HEK293 (cell line): ENCODE results near the gene ANAPC2.

Source experiments
- BCL11A ChIP-seq: fragments of 450-650 bp; formaldehyde crosslinking; IDR thresholded peaks from 2 replicates; pipeline ENCODE4 v1.5.1; 2016; ENCODE audit warnings: low read depth, missing biosample characterization, missing genetic modification characterization
- GLI2 ChIP-seq: fragments of 450-650 bp; formaldehyde crosslinking; IDR thresholded peaks from 2 replicates; pipeline ENCODE4; 2017; ENCODE audit warnings: missing biosample characterization, missing genetic modification characterization, low read depth, borderline replicate concordance
- GLIS1 ChIP-seq: fragments of 450-650 bp; formaldehyde crosslinking; IDR thresholded peaks from 2 replicates; pipeline ENCODE4 v1.5.1; 2016; ENCODE audit warnings: missing biosample characterization, missing genetic modification characterization
- GLIS2 ChIP-seq: fragments of 450-650 bp; formaldehyde crosslinking; IDR thresholded peaks from 2 replicates; pipeline ENCODE4 v1.5.1; 2016; ENCODE audit warnings: missing biosample characterization, missing genetic modification characterization
- KLF8 ChIP-seq: fragments of 450-650 bp; formaldehyde crosslinking; IDR thresholded peaks from 2 replicates; pipeline ENCODE4 v1.5.1; 2016; ENCODE audit warnings: missing biosample characterization, missing genetic modification characterization
- OSR2 ChIP-seq: fragments of 450-650 bp; formaldehyde crosslinking; IDR thresholded peaks from 2 replicates; pipeline ENCODE4 v1.5.1; 2016; ENCODE audit warnings: missing biosample characterization, missing genetic modification characterization
- OVOL3 ChIP-seq: fragments of 450-650 bp; formaldehyde crosslinking; IDR thresholded peaks from 2 replicates; pipeline ENCODE4 v1.5.1; 2016; ENCODE audit warnings: missing biosample characterization, missing genetic modification characterization
- PRDM1 ChIP-seq: fragments of 450-650 bp; formaldehyde crosslinking; IDR thresholded peaks from 2 replicates; pipeline ENCODE4; 2016; ENCODE audit warnings: missing biosample characterization, missing genetic modification characterization
- SP3 ChIP-seq: fragments of 450-650 bp; formaldehyde crosslinking; IDR thresholded peaks from 2 replicates; pipeline ENCODE4 v1.5.1; 2016; ENCODE audit warnings: missing biosample characterization, missing genetic modification characterization
- TCF7L2 ChIP-seq: IDR thresholded peaks from 2 replicates; pipeline ENCODE4 v1.6.1; 2011; ENCODE audit warnings: low read depth, mild to moderate bottlenecking, inconsistent platforms, low read length, moderate library complexity, borderline replicate concordance
- ZBTB17 ChIP-seq: fragments of 450-650 bp; formaldehyde crosslinking; IDR thresholded peaks from 2 replicates; pipeline ENCODE4 v1.5.1; 2016; ENCODE audit warnings: missing biosample characterization, missing genetic modification characterization
- ZIC2 ChIP-seq: fragments of 450-650 bp; formaldehyde crosslinking; IDR thresholded peaks from 2 replicates; pipeline ENCODE4 v1.5.1; 2016; ENCODE audit warnings: missing biosample characterization, missing genetic modification characterization
- ZNF10 ChIP-seq: fragments of 450-650 bp; formaldehyde crosslinking; IDR thresholded peaks from 2 replicates; pipeline ENCODE4 v1.5.1; 2017; ENCODE audit warnings: missing biosample characterization, missing genetic modification characterization
- ZNF121 ChIP-seq: fragments of 450-650 bp; formaldehyde crosslinking; IDR thresholded peaks from 2 replicates; pipeline ENCODE4 v1.5.1; 2016; ENCODE audit warnings: missing biosample characterization, missing genetic modification characterization
- ZNF140 ChIP-seq: fragments of 450-650 bp; formaldehyde crosslinking; IDR thresholded peaks from 2 replicates; pipeline ENCODE4 v1.5.1; 2016; ENCODE audit warnings: missing biosample characterization, missing genetic modification characterization
- ZNF184 ChIP-seq: fragments of 450-650 bp; IDR thresholded peaks from 2 replicates; pipeline ENCODE4 v1.5.1; 2018; ENCODE audit warnings: missing biosample characterization, mild to moderate bottlenecking, missing genetic modification characterization
- ZNF19 ChIP-seq: fragments of 450-650 bp; formaldehyde crosslinking; IDR thresholded peaks from 2 replicates; pipeline ENCODE4; 2016; ENCODE audit warnings: missing biosample characterization, missing genetic modification characterization, low read depth
- ZNF223 ChIP-seq: fragments of 450-650 bp; formaldehyde crosslinking; IDR thresholded peaks from 2 replicates; pipeline ENCODE4 v1.5.1; 2016; ENCODE audit warnings: missing biosample characterization, missing genetic modification characterization
- ZNF571 ChIP-seq: fragments of 450-650 bp; formaldehyde crosslinking; IDR thresholded peaks from 2 replicates; pipeline ENCODE4 v1.5.0; 2017; ENCODE audit warnings: missing biosample characterization, missing genetic modification characterization
- ZNF596 ChIP-seq: fragments of 450-650 bp; IDR thresholded peaks from 2 replicates; pipeline ENCODE4 v1.5.0; 2018; ENCODE audit warnings: missing biosample characterization, mild to moderate bottlenecking, missing genetic modification characterization, moderate library complexity
- ZNF624 ChIP-seq: fragments of 450-650 bp; formaldehyde crosslinking; IDR thresholded peaks from 2 replicates; pipeline ENCODE4 v1.5.1; 2017; ENCODE audit warnings: missing biosample characterization, missing genetic modification characterization
- ZNF660 ChIP-seq: fragments of 450-650 bp; IDR thresholded peaks from 2 replicates; pipeline ENCODE4 v1.5.1; 2018; ENCODE audit warnings: missing biosample characterization, mild to moderate bottlenecking, missing genetic modification characterization
- ZNF777 ChIP-seq: fragments of 450-650 bp; formaldehyde crosslinking; IDR thresholded peaks from 2 replicates; pipeline ENCODE4 v1.5.1; 2017; ENCODE audit warnings: missing biosample characterization, missing genetic modification characterization, borderline replicate concordance
- ZNF792 ChIP-seq: fragments of 450-650 bp; formaldehyde crosslinking; IDR thresholded peaks from 2 replicates; pipeline ENCODE4 v1.5.1; 2016; ENCODE audit warnings: missing biosample characterization, missing genetic modification characterization
- ZNF830 ChIP-seq: fragments of 450-650 bp; IDR thresholded peaks from 2 replicates; pipeline ENCODE4 v1.5.0; 2018; ENCODE audit warnings: missing biosample characterization, missing genetic modification characterization, low read depth, mild to moderate bottlenecking, moderate library complexity
- ZNF843 ChIP-seq: fragments of 450-650 bp; formaldehyde crosslinking; IDR thresholded peaks from 2 replicates; pipeline ENCODE4 v1.5.1; 2016; ENCODE audit warnings: missing biosample characterization, missing genetic modification characterization
- ZSCAN30 ChIP-seq: fragments of 450-650 bp; IDR thresholded peaks from 2 replicates; pipeline ENCODE4 v1.5.1; 2018; ENCODE audit warnings: missing biosample characterization, mild to moderate bottlenecking, missing genetic modification characterization, moderate library complexity
- TF ChIP-seq, protein P1 (sequence below): fragments of 450-650 bp; formaldehyde crosslinking; IDR thresholded peaks from 2 replicates; pipeline ENCODE4 v1.5.1; 2016; ENCODE audit warnings: missing biosample characterization, missing genetic modification characterization
- TF ChIP-seq, protein P2 (sequence below): fragments of 450-650 bp; formaldehyde crosslinking; IDR thresholded peaks from 2 replicates; pipeline ENCODE4 v1.5.1; 2016; ENCODE audit warnings: missing biosample characterization, missing genetic modification characterization, low read depth
- TF ChIP-seq, protein P3 (sequence below): IDR thresholded peaks from 2 replicates; pipeline ENCODE4 v1.6.1; 2011; ENCODE audit warnings: mild to moderate bottlenecking, low read depth, low read length, borderline replicate concordance
- TF ChIP-seq, protein P4 (sequence below): fragments of 450-650 bp; formaldehyde crosslinking; IDR thresholded peaks from 2 replicates; pipeline ENCODE4 v1.5.1; 2016; ENCODE audit warnings: missing biosample characterization, missing genetic modification characterization
- TF ChIP-seq, protein P5 (sequence below): fragments of 450-650 bp; formaldehyde crosslinking; IDR thresholded peaks from 2 replicates; pipeline ENCODE4 v1.5.1; 2016; ENCODE audit warnings: missing biosample characterization, missing genetic modification characterization

Gene ANAPC2

DNA sequence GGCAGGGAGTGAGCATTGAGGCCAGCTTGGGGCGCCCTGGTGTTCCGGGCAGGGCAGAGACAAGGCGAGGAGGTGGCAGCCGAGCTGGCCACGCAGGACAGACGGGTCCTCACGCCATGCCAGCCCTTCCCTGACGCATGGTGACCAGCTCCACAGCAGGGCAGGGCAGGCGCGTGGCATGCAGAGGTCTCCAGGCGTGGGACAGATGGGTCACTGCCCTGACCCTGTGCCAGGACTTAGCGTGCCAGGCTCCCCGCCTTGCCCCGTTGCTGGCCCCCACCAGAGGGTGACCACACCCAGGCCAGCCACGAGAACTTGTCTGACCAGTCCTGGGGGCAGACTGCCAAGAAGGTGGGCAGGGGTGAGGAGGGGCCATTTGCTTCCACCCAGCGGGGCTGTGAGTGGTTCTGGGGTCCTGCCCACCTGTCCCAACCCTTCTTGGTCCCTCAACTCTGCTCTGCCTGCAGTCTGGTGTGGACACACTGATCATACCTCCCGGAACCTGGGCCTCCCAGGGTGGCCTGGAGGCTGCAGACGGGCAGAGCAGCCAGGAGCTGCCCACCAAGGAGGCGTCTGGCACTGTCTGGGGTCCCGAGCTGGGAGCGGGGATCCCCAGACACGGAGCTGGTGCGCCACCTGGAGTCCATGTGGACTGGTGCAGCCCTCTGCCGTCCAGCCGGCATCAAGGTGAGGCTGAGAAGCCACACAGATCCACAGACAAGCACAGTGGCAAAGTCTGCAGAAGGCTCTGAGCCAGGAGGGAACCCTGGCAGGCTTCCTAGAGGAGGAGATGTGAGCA is 38.9 kb upstream of the ANAPC2 start, which contains the start of gene RNF224 (continued):
- TF ChIP-seq, protein P1, sequence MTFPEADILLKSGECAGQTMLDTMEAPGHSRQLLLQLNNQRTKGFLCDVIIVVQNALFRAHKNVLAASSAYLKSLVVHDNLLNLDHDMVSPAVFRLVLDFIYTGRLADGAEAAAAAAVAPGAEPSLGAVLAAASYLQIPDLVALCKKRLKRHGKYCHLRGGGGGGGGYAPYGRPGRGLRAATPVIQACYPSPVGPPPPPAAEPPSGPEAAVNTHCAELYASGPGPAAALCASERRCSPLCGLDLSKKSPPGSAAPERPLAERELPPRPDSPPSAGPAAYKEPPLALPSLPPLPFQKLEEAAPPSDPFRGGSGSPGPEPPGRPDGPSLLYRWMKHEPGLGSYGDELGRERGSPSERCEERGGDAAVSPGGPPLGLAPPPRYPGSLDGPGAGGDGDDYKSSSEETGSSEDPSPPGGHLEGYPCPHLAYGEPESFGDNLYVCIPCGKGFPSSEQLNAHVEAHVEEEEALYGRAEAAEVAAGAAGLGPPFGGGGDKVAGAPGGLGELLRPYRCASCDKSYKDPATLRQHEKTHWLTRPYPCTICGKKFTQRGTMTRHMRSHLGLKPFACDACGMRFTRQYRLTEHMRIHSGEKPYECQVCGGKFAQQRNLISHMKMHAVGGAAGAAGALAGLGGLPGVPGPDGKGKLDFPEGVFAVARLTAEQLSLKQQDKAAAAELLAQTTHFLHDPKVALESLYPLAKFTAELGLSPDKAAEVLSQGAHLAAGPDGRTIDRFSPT (tag by site-specific recombination): peak; percentile 79
- TF ChIP-seq GLI2 (tag by site-specific recombination) (no peak), ZSCAN30 (peak; percentile 92), GLIS1 (tag by site-specific recombination) (peak; percentile 81), ZNF596 (no peak), ZNF624 (no peak), ZNF10 (no peak), PRDM1 (tag by site-specific recombination) (no peak), ZNF830 (no peak), ZNF140 (tag by site-specific recombination) (no peak), ZNF121 (tag by site-specific recombination) (0 out of 2 replicates have a peak, but pooled peaks have one; percentile 46), BCL11A (peak; percentile 52; the same call in 1 of the 2 replicates), ZNF660 (no peak), TCF7L2 (no peak), GLIS2 (tag by site-specific recombination) (peak; percentile 77; the same call in 1 of the 2 replicates), KLF8 (tag by site-specific recombination) (peak; percentile 51; the same call in 1 of the 2 replicates), ZNF571 (tag by site-specific recombination) (no peak), ZNF184 (no peak), ZNF792 (tag by site-specific recombination) (no peak), SP3 (tag by site-specific recombination) (no peak), ZNF843 (tag by site-specific recombination) (no peak), OVOL3 (tag by site-specific recombination) (no peak), ZBTB17 (tag by site-specific recombination) (peak; percentile 85), ZNF777 (tag by site-specific recombination) (no peak), ZNF19 (tag by site-specific recombination) (no peak), ZNF223 (tag by site-specific recombination) (no peak), ZIC2 (tag by site-specific recombination) (peak; percentile 23; the same call in 1 of the 2 replicates), OSR2 (tag by site-specific recombination) (no peak)
- TF ChIP-seq, protein P2, sequence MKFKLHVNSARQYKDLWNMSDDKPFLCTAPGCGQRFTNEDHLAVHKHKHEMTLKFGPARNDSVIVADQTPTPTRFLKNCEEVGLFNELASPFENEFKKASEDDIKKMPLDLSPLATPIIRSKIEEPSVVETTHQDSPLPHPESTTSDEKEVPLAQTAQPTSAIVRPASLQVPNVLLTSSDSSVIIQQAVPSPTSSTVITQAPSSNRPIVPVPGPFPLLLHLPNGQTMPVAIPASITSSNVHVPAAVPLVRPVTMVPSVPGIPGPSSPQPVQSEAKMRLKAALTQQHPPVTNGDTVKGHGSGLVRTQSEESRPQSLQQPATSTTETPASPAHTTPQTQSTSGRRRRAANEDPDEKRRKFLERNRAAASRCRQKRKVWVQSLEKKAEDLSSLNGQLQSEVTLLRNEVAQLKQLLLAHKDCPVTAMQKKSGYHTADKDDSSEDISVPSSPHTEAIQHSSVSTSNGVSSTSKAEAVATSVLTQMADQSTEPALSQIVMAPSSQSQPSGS (tag by site-specific recombination): no peak
- TF ChIP-seq, protein P3, sequence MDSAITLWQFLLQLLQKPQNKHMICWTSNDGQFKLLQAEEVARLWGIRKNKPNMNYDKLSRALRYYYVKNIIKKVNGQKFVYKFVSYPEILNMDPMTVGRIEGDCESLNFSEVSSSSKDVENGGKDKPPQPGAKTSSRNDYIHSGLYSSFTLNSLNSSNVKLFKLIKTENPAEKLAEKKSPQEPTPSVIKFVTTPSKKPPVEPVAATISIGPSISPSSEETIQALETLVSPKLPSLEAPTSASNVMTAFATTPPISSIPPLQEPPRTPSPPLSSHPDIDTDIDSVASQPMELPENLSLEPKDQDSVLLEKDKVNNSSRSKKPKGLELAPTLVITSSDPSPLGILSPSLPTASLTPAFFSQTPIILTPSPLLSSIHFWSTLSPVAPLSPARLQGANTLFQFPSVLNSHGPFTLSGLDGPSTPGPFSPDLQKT: no peak
- TF ChIP-seq, protein P4, sequence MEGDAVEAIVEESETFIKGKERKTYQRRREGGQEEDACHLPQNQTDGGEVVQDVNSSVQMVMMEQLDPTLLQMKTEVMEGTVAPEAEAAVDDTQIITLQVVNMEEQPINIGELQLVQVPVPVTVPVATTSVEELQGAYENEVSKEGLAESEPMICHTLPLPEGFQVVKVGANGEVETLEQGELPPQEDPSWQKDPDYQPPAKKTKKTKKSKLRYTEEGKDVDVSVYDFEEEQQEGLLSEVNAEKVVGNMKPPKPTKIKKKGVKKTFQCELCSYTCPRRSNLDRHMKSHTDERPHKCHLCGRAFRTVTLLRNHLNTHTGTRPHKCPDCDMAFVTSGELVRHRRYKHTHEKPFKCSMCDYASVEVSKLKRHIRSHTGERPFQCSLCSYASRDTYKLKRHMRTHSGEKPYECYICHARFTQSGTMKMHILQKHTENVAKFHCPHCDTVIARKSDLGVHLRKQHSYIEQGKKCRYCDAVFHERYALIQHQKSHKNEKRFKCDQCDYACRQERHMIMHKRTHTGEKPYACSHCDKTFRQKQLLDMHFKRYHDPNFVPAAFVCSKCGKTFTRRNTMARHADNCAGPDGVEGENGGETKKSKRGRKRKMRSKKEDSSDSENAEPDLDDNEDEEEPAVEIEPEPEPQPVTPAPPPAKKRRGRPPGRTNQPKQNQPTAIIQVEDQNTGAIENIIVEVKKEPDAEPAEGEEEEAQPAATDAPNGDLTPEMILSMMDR (tag by site-specific recombination): peak; percentile 93
- TF ChIP-seq, protein P5, sequence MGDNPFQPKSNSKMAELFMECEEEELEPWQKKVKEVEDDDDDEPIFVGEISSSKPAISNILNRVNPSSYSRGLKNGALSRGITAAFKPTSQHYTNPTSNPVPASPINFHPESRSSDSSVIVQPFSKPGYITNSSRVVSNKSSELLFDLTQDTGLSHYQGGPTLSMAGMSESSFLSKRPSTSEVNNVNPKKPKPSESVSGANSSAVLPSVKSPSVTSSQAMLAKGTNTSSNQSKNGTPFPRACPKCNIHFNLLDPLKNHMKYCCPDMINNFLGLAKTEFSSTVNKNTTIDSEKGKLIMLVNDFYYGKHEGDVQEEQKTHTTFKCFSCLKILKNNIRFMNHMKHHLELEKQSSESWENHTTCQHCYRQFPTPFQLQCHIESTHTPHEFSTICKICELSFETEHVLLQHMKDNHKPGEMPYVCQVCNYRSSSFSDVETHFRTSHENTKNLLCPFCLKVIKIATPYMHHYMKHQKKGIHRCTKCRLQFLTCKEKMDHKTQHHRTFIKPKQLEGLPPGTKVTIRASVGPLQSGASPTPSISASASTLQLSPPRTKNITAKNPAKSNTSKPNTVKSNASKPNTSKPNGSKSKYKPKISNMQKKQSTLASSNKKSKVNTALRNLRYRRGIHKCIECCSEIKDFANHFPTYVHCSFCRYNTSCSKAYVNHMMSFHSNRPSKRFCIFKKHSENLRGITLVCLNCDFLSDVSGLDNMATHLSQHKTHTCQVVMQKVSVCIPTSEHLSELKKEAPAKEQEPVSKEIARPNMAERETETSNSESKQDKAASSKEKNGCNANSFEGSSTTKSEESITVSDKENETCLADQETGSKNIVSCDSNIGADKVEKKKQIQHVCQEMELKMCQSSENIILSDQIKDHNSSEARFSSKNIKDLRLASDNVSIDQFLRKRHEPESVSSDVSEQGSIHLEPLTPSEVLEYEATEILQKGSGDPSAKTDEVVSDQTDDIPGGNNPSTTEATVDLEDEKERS (tag by site-specific recombination): no peak
